WI38 (cell line): Measurements from ENCODE around the gene TOMM6.

Experiments
- H3K4me3 ChIP-seq: 2 replicates; pipeline ENCODE4 v1.5.1; 2011; ENCODE audit warnings: low read depth, mild to moderate bottlenecking, control low read depth, low read length
- CTCF ChIP-seq: IDR thresholded peaks from 2 replicates; pipeline ENCODE4 v1.5.1; 2012; ENCODE audit warnings: low read depth, mild to moderate bottlenecking, control low read depth, low read length

Gene TOMM6

DNA sequence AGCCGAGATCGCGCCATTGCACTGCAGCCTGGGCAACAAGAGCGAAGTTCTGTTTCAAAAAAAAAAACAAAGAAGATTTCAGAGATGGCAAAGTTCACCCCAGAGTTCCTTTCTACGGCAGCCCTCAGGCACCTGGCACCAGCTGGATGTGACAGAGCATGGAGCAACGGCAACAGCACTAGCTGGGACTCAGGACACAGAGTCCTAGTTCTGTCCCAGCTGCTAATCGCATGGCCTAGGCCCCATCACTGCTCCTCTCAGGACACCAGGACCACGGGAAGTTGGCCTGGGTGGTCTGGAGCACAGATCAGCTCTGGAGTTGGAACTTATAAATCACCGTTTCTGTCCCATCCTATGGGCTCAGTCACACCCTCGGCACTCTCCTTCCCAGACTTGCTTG lies 41.4 kb upstream of the TOMM6 start:
- H3K4me3 ChIP-seq, result no peak overlapping the region
- TF ChIP-seq CTCF, result no peak

DNA sequence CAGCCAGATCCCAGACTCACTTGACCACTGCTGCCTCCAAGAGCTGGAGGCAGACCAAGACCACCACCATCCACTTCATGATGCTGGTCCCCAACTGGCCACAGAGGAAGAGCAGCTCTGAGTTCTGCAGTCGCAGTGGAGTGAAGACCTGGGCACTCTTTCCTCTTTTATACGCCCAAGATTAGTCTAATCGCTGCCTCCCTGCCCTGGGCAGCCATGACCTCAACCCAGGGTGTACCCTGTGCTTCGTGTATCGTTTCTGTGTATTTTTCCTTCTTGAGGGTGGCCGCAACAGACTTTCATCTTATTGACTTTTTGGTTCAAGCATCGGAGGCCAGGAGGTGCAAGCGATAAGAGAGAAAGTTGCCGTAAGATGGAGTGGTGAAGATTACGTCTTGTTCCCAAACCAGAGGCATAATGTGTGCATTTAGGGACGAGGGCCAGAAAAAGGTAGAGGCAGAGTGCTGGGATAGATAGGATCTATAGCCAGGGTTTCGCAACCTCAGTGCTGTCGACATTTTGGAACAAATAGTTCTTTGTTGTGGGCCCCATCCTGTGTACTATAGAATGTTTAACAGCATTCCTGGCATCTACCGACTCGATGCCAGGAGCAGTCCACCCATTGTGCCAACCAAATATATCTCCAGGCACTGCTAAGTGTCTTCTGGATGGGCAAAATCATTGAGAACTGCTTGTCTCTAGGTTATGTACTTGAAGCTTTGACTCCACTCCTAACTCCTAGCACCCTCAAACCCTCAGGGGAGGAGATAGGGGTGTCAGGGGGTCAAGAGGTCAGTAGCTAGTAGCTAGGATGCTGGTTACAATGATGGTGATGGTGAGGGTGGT lies 40.0 kb upstream of the TOMM6 start, which contains the start of gene PGC:
TSS of gene PGC (minus strand) at position 142 of the 846 bp plus-strand sequence. CDS start at position 79, 63 bp downstream.
- no peak for TF ChIP-seq CTCF
- no peak within 1 kb of the TSS for H3K4me3 ChIP-seq

- TF ChIP-seq CTCF, result no peak
- H3K4me3 ChIP-seq, result no peak overlapping the region
Measured at GRCh38 chr6:41748102-41748477, 39.4 kb upstream of the TOMM6 start.

GRCh38 chr6:41748542-41748941 lies 39.0 kb upstream of the TOMM6 start:
- no peak overlapping the region for H3K4me3 ChIP-seq
- no peak for TF ChIP-seq CTCF

GRCh38 chr6:41750374-41750773 lies 37.1 kb upstream of the TOMM6 start:
- TF ChIP-seq CTCF, result no peak
- no peak overlapping the region for H3K4me3 ChIP-seq

DNA sequence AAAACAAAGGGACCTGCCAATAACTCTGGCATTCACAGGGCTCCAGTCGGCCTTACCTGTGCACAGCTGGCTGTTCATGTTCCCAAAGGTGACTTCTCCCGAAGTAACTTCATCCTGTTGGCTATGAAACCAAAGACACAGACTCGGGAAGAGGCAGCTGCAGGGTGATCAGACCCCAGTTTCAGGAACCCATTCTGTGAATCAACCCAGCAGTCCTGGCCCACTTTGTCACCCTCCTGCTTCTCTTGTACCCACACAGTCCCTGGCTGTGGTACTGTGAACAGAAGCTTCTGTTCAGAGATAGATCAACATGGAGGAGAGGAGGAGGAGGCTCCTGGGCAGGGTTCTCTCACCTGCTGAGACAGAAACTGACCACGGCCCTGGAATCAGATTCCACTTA lies 31.6 kb upstream of the TOMM6 start:
- no peak for TF ChIP-seq CTCF

DNA sequence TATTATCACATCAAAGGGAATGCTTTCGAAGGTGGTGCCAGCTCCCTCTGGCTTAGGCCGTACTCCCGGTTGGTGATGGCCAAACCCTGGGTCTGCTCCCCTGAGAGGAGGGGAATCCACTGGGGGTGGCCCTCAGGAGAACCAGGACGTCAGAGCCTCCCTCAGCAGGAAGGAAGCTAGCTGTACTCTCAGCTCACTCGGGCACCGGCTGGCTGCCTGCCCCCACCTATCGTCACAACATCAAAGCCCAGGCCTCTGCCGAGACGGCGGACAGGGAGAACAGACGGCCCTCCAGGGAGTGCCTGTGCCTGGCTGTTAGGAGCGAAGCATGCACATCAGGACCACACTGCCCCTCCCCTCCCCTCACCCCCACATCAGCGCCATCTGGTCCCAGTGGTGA lies 31.1 kb upstream of the TOMM6 start:
- H3K4me3 ChIP-seq, result no peak overlapping the region

More for the DNA sequence above, 31.6 kb upstream of the TOMM6 start:
- no peak overlapping the region for H3K4me3 ChIP-seq

More for the DNA sequence above, 31.1 kb upstream of the TOMM6 start:
- no peak for TF ChIP-seq CTCF
